ENCODE data around the gene AKAP13. TPM values are rescaled to one million over a fixed set of nuclear protein-coding genes. Genes with fewer than 3 reads are reported as not detected.

AKAP13 gene
- polyA plus RNA-seq, 3 donors = 82.8 to 94.8 (median 88.1) TPM

DNA sequence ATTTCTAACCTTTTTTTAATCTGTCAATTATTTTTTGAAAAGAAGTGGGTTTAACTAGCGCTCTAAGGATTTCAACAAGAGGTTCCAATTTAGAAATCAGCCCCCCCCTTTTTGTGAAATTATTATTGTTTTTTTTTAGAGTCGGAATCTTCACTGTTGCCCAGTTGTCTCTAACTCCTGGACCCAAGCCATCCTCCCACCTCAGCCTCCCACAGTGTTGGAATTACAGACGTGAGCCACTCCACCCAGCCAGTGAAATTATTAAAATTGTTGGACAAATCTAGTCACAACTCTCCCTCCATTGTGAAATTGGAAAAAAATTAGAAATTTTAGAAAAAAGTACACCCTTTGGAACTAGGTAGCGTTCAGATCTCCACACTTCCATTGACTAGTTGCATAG is 2.5 kb downstream of the AKAP13 start:
- DNase-seq = no peak

DNA sequence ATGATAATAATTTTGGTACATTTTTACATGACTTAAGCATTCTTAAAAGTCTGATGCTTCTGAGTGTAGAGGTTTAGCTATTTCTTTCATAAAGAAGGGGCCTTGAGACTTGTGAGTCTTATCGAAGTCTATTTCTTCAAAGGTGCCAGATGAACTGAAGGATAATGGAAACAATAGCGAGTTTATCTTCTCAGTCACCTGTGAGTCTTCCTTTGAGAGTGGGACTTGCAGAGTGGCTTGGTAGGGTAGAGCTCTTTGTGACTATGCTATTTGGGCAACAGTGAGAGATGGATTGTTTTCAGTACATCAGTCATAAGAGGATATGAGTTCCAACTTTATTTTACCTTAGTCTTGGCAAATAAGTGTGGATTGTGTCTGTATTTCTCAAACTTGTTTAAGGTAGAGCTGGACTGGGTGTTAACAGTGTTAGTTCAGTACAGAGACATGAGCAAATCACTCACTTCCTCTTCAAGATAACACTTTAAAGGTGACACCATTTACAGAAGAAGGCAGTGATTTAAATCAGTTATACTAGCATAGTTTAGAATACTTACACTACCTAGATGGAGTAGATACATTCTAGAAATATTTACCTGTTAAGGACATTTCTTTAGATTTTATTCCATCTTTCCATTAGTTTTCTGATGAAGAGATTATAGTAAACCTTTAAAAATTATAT is 3.2 kb downstream of the AKAP13 start:
- no peak for DNase-seq

DNA sequence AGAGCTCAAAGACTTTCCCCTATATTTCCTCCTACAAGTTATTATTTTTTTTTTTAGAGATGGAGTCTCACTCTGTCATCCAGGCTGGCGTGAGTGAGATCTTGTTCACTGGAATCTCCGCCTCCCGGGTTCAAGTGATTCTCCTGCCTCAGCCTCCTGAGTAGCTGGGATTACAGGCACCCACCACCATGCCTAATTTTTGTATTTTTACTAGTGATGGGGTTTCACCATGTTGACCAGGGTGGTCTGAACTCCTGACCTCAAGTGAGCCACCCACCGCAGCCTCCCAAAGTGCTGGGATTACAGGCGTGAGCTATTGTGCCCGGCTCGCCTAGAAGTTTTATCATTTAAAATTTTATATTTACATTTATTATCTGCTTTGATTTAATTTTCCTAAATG is 5.9 kb downstream of the AKAP13 start:
- DNase-seq = no peak

DNA sequence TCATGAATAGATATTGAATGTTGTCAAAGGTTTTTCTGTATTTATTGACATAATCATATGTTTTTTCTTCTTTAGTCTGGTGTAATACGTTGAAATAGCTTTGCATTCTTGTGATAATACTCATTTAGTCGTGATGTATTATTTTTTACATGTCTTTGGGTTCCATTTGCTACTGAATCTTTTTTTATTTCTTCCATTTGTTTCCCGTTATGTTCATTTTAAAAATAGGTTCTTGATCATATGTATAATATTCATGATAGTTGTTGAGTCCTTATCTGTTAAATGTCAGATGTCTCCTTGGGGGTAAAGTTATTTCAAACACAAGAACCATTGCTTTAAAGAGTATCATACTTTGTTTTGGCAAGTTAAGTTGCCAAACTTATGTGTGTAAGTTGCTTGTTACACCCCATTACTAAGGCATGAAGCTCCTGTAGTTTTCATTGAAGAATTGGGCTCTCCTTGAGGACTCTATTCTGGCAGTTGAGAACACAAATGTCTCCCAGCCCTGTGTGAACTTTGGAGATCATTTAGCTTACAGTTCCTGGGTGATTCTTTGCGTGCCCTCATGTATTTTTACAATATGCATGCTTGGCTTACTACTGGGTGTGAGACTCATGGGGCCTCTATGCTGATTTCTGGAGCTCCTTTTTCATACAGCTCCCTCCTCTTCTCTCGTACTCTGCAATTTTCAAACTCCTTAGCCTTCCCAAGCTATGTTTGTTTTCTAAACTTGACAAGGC is 8.3 kb downstream of the AKAP13 start:
- DNase-seq = no peak

DNA sequence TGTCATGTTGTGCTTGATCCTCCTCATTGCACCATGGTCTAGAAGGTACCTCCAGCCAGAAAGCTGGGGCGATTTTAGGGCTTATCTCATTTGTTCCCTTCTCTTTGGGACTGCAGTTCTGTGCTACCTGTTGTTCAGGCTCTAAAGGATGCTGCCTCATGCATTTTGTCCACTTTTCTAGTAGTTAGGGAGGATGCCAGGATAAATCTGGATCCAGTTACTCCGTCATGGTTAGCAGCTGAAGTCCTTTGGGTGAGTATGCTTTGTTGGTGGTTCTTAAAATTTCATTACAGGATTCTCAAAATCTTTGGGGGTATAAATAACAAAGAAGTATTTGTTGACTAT is 8.9 kb downstream of the AKAP13 start:
- no peak for DNase-seq

DNA sequence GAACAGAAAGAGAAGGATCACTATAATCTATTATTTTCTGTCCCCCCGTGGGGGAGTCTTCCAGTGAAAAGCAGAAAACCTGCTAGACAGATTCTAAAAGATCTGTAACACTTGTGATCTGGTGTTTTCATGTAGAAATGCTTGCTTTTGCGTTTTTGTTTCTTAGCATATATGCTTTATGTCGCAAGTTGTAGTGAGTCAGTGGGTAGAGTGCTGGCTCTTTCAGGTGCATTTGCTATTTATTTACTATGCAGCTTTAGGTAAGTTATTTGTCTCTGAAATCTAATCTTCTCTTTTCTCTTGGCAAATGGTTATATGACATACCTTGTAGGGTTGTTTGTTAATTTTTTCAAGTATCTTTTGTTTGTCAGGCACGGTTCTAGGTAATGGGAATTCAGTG is 9.4 kb downstream of the AKAP13 start:
- DNase-seq = no peak

DNA sequence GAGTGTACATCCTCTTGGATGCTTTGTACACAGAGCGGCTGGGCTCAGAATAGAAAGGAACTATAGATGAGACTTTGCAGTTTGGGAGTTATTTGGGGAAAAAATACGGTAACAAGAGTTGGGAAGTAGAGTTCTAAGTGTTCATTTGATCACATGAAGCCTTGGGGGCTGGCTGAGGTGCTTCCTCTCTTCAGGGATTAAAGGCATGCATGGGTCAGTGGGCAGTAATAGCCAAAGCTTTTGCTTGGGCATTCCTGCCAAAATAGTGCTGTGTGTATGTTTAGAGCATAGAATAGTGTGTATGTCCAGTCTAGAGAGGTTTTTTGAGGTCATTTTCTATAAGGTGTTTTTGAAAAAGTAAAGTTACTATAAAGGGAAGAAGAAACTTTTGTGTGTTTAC is 12.8 kb downstream of the AKAP13 start:
- DNase-seq = no peak

DNA sequence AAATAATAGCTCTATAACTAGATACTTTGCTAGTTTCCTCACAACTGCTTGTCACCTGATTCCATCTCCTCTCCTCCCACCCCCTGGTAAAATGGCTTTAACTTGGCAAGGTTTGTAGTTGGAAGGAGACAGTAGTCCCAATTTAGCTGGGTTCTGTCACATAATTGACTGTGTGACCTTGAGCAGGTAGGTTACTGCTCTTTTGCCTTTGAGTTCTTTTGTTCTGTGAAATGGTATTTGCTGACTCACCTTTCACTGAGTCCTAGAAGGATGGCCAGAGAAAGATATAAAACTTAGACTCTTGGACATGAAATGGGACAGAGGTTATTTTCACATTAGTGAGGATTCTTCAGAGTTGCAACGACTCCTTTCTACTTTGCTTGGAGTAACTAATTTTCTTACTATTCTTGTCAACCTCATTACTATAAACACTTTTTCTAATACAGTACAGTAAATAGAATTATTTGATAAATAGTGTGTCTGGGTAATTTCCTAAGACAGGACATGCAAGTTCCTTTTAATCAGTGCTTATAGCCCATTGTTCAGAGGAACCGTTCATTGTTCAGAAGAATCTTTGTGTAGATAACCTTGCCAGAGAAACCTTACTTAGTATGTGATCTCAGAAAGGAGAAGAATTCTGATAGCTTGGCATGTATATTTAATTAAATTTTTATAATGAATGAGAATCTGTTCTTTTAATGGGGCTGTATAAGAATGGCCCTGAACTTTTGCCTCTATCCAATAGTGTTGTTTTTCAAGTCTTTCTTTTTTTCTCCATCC is 14.3 kb downstream of the AKAP13 start:
- no peak for DNase-seq

DNA sequence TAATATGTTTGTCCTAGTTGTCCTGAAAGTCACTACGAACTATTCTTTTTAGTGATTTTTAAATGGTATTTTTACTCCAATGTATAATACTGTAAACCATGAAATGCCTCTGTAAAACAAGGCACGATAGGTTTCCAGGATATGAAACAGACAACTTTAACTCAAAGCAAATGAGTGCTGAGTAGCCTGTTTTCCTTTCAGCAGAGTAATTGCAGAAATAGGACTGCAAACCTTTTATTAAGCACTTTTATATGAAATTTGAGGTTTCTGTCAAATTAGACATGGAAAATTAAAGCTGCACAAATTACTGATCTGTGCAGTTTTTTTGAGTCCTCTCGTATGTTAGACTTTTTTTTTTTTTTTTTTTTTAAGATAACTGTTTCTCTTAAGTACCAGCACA is 16.2 kb downstream of the AKAP13 start:
- no peak for DNase-seq

DNA sequence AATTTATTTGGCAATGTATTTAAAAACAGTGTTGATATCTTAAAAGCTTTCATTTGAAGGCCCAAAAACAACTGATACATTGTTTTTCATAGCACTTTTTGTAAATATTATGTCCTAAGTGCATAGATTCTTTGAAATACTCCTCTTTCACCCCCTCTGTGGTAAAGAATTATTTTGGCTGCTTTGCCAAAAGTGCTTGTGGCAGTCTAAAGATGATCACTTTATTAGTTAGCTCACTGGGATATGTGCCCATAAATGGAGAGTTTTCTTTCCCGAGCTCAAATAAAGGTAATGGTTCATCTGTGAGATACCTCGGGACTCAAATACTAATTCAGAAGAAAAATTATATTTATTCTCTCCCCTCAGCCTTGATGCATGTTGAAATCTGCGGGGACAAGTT is 16.7 kb downstream of the AKAP13 start:
- DNase-seq = no peak

DNA sequence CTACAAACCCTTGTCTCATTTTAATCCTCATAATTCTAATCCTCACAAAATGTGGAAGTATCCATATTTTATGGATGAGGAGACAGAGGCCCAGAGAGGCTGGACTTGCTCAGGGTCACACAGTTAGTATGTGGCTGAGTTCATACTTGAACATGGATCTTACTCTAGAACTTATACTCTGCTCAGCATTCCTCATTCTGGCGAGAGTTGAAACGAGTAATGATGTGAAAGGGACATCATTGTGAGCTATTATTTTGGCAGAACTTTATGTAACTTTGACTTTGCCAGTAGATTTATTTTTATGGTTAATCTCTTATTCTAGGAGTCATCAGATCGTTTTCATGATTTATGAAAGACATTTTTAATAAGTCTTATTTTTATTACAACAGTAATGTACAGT is 17.5 kb downstream of the AKAP13 start:
- no peak for DNase-seq

DNA sequence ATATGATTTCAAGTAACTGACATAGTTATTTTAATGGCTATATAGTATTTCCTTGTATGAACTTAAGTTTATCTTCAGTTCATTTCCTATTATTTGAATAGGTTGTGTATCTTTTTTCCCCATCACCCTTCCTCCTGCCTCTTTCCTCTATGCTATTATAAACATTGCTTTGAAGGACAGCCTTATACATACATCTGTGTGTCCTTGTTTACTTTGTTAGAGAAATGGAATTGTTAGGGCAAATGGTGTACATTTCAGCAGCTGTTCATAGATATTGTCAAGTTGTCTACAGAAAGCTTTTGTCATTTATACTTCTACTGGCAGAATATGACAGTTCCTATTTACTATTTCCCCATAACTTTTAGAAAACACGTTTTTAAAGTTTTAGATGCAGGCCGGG is 18.4 kb downstream of the AKAP13 start:
- no peak for DNase-seq

DNA sequence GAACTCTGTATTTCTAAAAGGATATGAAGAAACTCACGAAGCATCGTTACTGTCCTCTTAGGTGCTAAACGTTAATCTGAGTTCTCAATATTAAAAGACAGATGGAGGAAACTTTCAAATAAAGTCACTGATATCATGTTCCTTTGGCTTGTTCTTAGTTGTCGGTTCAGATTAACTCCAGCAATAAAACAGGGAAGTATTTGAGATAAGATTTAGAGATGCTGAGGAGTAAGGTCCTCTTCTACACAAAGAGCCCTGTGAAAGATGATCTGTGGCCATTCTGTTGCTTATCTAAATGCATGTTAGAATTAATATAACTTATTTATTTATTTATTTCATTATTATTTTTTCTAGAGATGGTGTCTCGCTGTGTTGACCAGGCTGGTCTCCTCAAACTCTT is 19.2 kb downstream of the AKAP13 start:
- DNase-seq = no peak

DNA sequence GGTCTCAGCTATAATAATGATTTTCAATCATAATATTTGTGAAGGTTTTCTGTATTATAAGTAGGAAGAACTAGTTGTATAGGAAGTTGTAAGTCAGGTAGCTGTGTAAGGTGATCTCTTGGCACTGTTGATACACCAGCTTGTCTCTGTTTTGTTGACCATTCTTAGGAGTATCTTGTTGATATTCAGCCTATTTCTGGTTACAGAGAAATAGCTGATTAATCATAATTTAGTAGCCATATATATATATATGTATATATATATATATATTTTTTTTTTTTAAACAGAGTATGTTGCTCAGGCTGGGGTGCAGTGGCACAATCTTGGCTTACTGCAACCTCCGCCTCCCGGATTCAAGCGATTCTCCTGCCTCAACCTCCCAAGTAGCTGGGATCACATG is 20.2 kb downstream of the AKAP13 start:
- DNase-seq = no peak

DNA sequence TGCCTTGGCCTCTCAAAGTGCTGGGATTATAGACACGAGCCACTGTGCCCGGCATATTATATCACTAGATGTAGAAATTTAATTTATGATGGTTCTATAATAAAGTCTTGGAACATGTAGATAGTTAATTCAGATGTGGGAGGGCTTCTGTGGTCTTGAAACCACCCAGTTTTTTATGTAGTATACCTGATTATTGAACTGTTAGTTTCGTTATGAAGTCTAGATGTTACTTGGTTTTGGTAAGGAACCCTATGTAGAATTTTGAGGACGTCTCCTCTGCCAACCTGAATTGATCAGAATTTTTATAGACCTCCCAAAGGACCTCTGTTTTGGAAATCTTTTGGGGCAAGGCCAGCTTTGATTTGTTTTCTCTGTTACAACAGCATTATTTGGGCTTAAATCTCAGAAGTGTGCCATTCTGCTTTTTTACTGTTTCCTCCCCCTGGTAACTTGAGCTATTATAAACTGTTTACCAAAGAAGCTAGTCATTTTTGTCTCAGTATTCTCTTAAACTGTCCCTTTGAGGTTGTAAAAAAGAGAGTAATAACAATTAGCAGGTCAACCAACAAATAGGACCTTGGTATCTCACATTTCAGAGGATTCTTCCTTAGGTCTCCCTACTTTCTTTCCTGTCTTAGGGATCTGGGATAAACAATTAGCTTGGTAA is 20.8 kb downstream of the AKAP13 start:
- DNase-seq = no peak

DNA sequence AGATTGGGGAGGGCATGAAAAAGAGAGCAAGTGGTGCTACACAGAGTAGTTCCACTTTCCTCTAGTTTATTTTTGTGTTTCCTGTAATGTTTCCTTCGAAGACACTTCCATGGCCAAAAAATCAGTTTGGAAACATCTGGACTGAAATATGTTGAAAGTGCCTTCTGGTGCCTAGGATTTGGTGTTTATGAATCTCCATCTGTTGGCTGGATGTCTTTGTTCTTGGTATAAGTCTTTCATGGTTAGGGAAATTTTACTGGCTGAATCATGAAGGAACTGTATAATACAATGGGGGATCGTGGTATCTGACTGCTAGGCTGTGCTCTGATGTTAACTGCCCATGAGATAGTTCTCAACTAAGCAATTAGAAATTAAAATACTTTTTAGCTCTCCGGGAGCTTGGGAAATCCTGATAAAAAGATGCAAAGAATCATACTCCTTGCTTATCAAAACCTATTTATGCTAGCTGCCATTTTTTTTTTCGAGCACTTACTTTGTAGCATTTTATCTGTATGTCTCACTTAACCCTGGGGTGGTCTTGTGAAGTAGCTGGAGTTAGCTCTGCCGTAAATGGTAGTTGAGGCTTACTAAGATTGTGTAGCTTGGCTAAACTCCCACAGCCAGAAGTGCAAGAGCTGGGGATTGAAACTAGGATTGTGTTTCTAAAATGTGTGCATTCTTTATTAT is 21.9 kb downstream of the AKAP13 start:
- DNase-seq = no peak

DNA sequence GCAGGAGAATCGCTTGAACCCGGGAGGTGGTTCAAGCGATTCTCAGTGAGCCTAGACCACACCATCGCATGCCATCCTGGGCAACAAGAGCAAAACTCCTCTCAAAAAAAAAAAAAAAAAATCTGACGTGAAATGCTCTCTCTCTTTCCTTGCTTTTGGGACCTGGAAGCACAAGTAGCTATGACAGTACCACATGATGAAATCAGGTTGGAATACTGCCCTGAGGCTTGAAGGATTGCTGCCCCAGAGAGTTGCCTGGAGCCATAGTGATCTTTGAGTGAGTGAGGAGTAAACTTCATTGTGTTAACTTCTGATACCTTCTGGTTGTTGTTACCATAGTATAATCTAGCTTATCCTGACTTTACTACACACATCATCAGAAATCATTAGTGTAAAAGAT is 23.3 kb downstream of the AKAP13 start:
- DNase-seq = no peak

DNA sequence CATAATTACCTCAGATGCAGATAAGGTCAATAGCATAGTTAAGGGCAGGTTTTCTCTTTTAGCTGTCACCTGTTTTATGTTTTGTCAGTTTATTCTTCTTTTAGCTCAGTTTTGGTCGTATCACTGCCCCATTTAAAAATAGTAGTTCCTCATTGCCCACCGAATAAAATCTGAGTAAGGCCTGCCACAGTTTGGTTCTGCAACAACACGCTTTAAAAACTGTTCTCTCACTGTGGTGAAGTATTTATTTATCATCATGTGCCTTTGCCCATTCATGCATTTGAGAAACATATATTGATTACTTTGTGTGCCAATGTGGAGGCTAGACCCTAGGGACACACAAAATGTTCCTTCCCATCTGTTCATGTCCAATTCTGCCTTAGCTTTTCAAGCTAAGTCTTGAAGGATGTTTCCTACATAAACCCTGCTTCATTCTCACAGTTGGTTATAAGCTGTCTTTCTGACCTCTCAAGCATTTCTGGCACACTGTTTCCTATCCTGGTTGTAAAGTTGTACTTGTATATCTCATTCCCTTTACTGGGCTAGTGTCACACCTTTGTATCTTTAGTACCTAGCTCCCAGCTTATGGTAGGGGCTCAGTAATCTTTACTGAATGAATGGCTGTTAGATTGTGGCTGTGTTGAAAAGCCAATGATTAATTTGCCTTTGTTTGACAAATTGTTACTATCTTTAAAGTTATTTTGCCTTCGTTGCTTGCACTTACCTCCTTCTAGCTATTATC is 23.9 kb downstream of the AKAP13 start:
- DNase-seq = no peak

DNA sequence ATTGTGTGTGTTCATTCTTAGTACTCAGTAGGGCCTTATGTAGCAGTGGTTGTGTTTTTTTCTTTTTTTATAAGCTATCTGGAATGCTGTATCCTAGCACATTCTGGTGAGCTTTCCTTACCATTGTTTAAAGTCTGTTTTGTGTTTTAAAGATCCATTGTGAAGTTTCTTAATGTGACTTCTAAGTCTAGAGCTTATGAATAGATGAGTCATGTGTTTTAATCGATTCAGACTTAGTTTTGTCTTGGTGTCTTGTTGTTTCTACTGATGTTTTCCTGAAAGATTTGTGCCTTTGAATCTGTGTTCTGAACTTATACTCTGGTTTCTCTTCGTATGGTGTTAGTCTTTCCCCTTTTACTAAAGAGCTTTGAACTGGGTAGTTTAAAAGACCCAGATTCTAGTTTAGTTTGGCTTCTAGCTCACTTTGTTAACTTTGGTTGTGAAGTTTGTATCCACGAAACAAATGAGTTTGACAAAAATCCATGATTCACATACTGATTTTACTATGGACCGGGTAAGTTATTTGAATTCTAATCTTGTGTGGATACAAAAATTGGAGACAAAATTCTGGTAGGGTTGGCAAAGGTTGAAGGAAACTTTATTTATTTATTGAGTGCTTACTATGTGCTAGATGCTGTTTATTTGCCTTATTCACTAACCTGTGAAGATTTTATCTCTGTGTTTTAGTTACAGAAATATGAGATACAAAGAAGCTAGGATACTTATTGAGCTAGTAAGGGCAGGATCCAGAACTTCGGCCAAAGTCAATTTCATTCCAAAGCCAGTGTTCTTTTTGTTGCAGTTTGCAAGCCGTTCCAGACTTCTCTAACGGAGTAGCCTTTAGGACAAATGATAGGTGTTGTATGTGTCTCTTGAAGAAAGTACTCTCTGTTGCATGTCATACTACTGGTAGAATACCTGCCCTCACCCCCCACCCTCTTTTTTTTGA is 24.8 kb downstream of the AKAP13 start:
- DNase-seq = no peak

DNA sequence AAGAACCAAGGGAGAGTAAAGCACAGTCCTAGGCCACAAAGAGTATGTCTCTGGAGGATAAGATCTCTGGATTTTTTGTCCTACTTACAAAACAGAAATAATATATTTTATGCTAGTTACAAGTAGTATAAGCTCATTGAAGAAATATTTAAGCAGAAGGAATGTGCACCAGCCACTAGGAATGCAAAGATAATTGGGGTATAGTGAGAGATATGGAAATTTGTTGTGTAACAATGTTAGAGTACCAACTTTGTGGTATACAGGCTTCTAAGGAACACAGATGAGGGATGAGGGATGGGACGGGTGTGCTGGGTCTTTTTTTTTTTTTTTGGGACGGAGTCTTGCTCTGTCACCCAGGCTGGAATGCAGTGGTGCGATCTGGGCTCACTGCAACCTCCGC is 26.5 kb downstream of the AKAP13 start:
- DNase-seq = no peak
